HepG2 (cell line): ENCODE results near the gene UBL5. TPM values are rescaled to one million over a fixed set of nuclear protein-coding genes. Genes with fewer than 3 reads are reported as not detected.

ENCODE experiments used
- ATAC-seq: fragments of 200-7000 bp; cut with Tn5 transposase; 3 replicates; pipeline ENCODE4 v1.9.1; 2020; ENCODE audit warnings: mild to moderate bottlenecking, moderate library complexity
- BruUV-seq: library from RNA; stranded (reverse); fragments of 400-500 nt; replicated peaks from 2 replicates; lab custom pipeline; 2021; lab: Mats Ljungman, UMichigan
- CTCF ChIA-PET: fragments of 300-600 bp; formaldehyde crosslinking; extraction: SDS; loops from one replicate; lab custom pipeline; 2021; ENCODE audit warnings: low total read pairs, inconsistent platforms, low intra/inter-chr PET ratio; lab: Yijun Ruan, JAX
- POLR2A ChIA-PET: fragments of 350-600 bp; sonication (Branson Sonifier 250); formaldehyde crosslinking; loops from one replicate; lab custom pipeline; 2020; ENCODE audit warnings: antibody characterized with exemption, inconsistent platforms; lab: Yijun Ruan, JAX
- DNase-seq: peaks from one replicate; pipeline ENCODE4 v3.0.0-alpha.2; 2015; ENCODE audit warnings: low spot score
- FAIRE-seq: peaks from 3 replicates; lab custom pipeline; 2011; peaks lifted over from hg19 to GRCh38; lab: Jason Lieb, UNC
- H2AFZ ChIP-seq: one replicate; pipeline ENCODE4 v1.6.1; 2011; ENCODE audit warnings: low read length, inconsistent platforms
- H3K27ac ChIP-seq: fragments of 300-600 bp; 3 replicates; pipeline ENCODE4 v1.8.0; 2011; ENCODE audit warnings: mixed run types, mild to moderate bottlenecking, mixed read lengths, low read length, inconsistent platforms; ENCODE audit not compliant: insufficient read depth; ENCODE audit errors: extremely low read length
- H3K27me3 ChIP-seq, 2 experiments: fragments of 200-600 bp in 1 of 2; 2 replicates in 1 of 2; 3 replicates in 1 of 2; pipeline versions ENCODE4 v1.6.0 to v1.8.0; 2011; ENCODE audit warnings: low read length in 2 of 2, mild to moderate bottlenecking in 2 of 2, moderate library complexity in 2 of 2, inconsistent platforms in 1 of 2; ENCODE audit not compliant: insufficient read depth in 2 of 2, control insufficient read depth in 1 of 2
- H3K36me3 ChIP-seq, 2 experiments: fragments of 200-600 bp in 1 of 2; replicated peaks in 1 of 2; 2 replicates in 1 of 2; 3 replicates in 1 of 2; pipeline versions ENCODE4 v1.5.1 to v1.8.0; 2011; ENCODE audit warnings: low read length in 2 of 2, inconsistent platforms in 1 of 2; ENCODE audit not compliant: insufficient read depth in 2 of 2, control insufficient read depth in 1 of 2
- H3K4me1 ChIP-seq: 2 replicates; pipeline ENCODE4 v1.5.1; 2012; ENCODE audit warnings: low read length, inconsistent platforms; ENCODE audit not compliant: insufficient read depth
- H3K4me2 ChIP-seq: 2 replicates; pipeline ENCODE4 v1.6.0; 2011; ENCODE audit warnings: low read depth, low read length, inconsistent platforms
- H3K4me3 ChIP-seq, 3 experiments: fragments of 200-600 bp in 1 of 3; sonication (generic), shearing (Covaris generic) in 1 of 3; replicated peaks in 1 of 3; 2 replicates each; pipeline ENCODE4 v1.5.1; 2011 to 2016; ENCODE audit warnings: low read length in 3 of 3, inconsistent platforms in 2 of 3, low read depth in 2 of 3, mild to moderate bottlenecking in 2 of 3, control low read depth in 1 of 3, mixed read lengths in 1 of 3; ENCODE audit not compliant: insufficient read depth in 1 of 3
- H3K79me2 ChIP-seq: one replicate; pipeline ENCODE4 v1.6.1; 2011; ENCODE audit warnings: low read length, inconsistent platforms; ENCODE audit not compliant: insufficient read depth
- H3K9ac ChIP-seq: 2 replicates; pipeline ENCODE4 v1.6.0; 2011; ENCODE audit warnings: mild to moderate bottlenecking, low read depth, low read length, inconsistent platforms; ENCODE audit not compliant: insufficient read depth
- H3K9me3 ChIP-seq: 2 replicates; pipeline ENCODE4 v1.5.1; 2012; ENCODE audit warnings: mild to moderate bottlenecking, low read length
- H4K20me1 ChIP-seq: 2 replicates; pipeline ENCODE4 v1.6.0; 2011; ENCODE audit warnings: inconsistent platforms, mild to moderate bottlenecking, low read length, moderate library complexity; ENCODE audit not compliant: insufficient read depth
- ETV5 ChIP-seq: IDR thresholded peaks from 2 replicates; pipeline ENCODE4 v1.6.1; 2018; ENCODE audit warnings: missing biosample characterization, missing genetic modification reagents, inconsistent platforms, borderline replicate concordance
- HDAC2 ChIP-seq: sonication (generic); formaldehyde crosslinking; IDR thresholded peaks from 2 replicates; pipeline ENCODE4 v1.4.0; 2020; ENCODE audit warnings: missing genetic modification reagents
- HIC2 ChIP-seq: sonication (generic); formaldehyde crosslinking; IDR thresholded peaks from 2 replicates; pipeline ENCODE4 v1.9.0; 2022; ENCODE audit warnings: low read depth, missing genetic modification reagents
- NFYB ChIP-seq: sonication (generic); formaldehyde crosslinking; IDR thresholded peaks from 2 replicates; pipeline ENCODE4 v1.4.0; 2020; ENCODE audit warnings: missing genetic modification reagents
- PITX1 ChIP-seq: sonication (generic); formaldehyde crosslinking; IDR thresholded peaks from 2 replicates; pipeline ENCODE4 v1.5.1; 2020; ENCODE audit warnings: mild to moderate bottlenecking, missing genetic modification reagents
- RBM39 ChIP-seq: fragments of 200-400 bp; formaldehyde crosslinking; IDR thresholded peaks from one replicate; pipeline ENCODE4 v1.6.1; 2018; ENCODE audit warnings: antibody characterized with exemption, mild to moderate bottlenecking, low read depth, low read length; ENCODE audit not compliant: poor library complexity, severe bottlenecking
- SOX5 ChIP-seq: IDR thresholded peaks from 2 replicates; pipeline ENCODE4 v1.6.1; 2016; ENCODE audit warnings: borderline replicate concordance
- ZNF136 ChIP-seq: sonication (generic); formaldehyde crosslinking; IDR thresholded peaks from 2 replicates; pipeline ENCODE4 v1.8.1; 2022; ENCODE audit warnings: low read depth, mild to moderate bottlenecking, moderate library complexity, missing genetic modification reagents
- ZNF768 ChIP-seq: sonication (generic); formaldehyde crosslinking; IDR thresholded peaks from 2 replicates; pipeline ENCODE4 v1.4.0; 2020; ENCODE audit warnings: missing genetic modification reagents
- ZNF788 ChIP-seq: sonication (generic); formaldehyde crosslinking; IDR thresholded peaks from 2 replicates; pipeline ENCODE4 v1.5.0; 2020; ENCODE audit warnings: mild to moderate bottlenecking, missing genetic modification reagents, borderline replicate concordance
- WGBS: methylation state at CpG from one replicate; pipeline ENCODE4 v1.1.6; 2017; ENCODE audit warnings: low lambda C conversion rate; 5-methylcytosine and 5-hydroxymethylcytosine counted together
- in situ Hi-C: cut with HindIII; loops from 2 replicates; pipeline ENCODE4 v1.10.0; 2017; ENCODE audit warnings: low pct_unique_long_range_greater_than_20kb; ENCODE audit not compliant: extremely low pct_ligation_motif_present
- intact Hi-C: fragments of 100-400 bp; cut with micrococcal nuclease; formaldehyde crosslinking; loops from one replicate; pipeline ENCODE4 v1.10.0; 2022; ENCODE audit not compliant: unreplicated experiment
- polyA plus RNA-seq, 8 experiments: library from polyadenylated mRNA; depleted of rRNA in 3 of 8; stranded (reverse) in 7 of 8; unstranded in 1 of 8; fragments of >200 nt; fragmentation: Illumina TruSeq in 4 of 8; extraction: Trizol in 4 of 8; gene quantifications; 2 replicates each; pipeline versions ENCODE4 v1.2.1 to v1.2.3, GENCODE V29; 2011 to 2016; ENCODE audit warnings: low read depth in 4 of 8, missing spikeins in 1 of 8, mixed read lengths in 1 of 8; ENCODE audit not compliant: insufficient read depth in 1 of 8
- total RNA-seq, 5 experiments: library from RNA; depleted of rRNA; stranded (reverse); fragments of >200 nt; fragmentation: Illumina TruSeq; extraction: Trizol; gene quantifications; 2 replicates each; pipeline ENCODE4 v1.2.3, GENCODE V29; 2016; ENCODE audit warnings: low read depth in 1 of 5
- TF ChIP-seq, protein P1 (sequence below): IDR thresholded peaks from 2 replicates; pipeline ENCODE4 v1.4.0; 2020; ENCODE audit warnings: mild to moderate bottlenecking, missing genetic modification reagents

Gene UBL5
- total and polyA plus RNA-seq, 2 of the 13 experiments (the other 11 are each of a cell fraction or from before 2014, with no cell fraction given), result 373 to 487 TPM

DNA sequence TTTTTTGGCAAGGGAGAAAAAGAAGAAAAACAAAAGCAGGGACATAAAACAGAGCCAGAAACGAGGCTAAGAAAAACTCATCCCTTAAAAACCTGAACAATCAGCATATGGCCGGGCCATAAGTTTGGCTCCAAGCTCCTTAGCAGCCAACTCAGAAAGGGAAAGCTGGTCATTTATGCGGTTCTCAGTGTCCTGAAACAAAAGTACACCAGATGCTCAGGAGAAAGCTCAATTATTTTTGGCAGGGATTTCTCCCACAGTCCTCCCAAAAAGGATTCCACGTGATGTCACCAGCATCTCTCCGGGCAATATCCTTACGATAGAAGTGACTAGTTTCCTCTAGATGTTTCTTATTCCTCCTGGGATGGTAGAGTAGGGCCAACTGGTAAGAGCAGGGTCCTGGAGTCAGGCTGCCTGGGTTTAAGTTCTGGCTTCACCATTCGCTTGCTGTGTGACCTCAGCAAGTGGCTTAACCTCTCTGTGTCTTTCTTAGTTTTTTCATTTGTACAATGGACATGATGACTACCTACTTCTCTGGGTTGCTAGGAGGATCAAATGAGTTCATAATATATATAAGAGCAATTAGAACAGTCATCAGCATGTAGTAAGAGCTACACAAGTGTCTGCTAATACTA, 41.4 kb downstream of the UBL5 start:
- TF ChIP-seq ZNF788 (CRISPR knock-in tag), result no peak
- TF ChIP-seq ZNF768, result peak; percentile 76; the same call in 1 of the 2 replicates
- peaks cover 17% of the 10 kb centered on the region for H3K4me1 ChIP-seq
- intact Hi-C loops, result no loop called here
- no peak overlapping the region for H3K4me2 ChIP-seq
- no peaks in the 10 kb centered on the region for H3K9me3 ChIP-seq
- 57% methylated on average over 7 of the region's 7 CpGs for WGBS
- H3K36me3 ChIP-seq, result no peaks in the 10 kb centered on the region
- no TSS peak for BruUV-seq
- no peak for ATAC-seq
- no peak overlapping the region for H3K9ac ChIP-seq
- ChIA-PET CTCF (no interaction called here), POLR2A (no interaction called here)
- in situ Hi-C loops, result no loop called here
- no peaks in the 10 kb centered on the region for H4K20me1 ChIP-seq
- DNase-seq, result no peak
- H2AFZ ChIP-seq, result no peak overlapping the region
- no peaks in the 10 kb centered on the region for H3K79me2 ChIP-seq
- H3K27ac ChIP-seq, result no peak overlapping the region
- no peak overlapping the region for H3K4me3 ChIP-seq
- peaks cover 0 to 8% of the 10 kb centered on the region in 2 experiments; a peak in 2 of 5 replicates for H3K27me3 ChIP-seq
- no peak for FAIRE-seq

GRCh38 chr19:9871626-9872338, 44.1 kb downstream of the UBL5 start:
- H3K9ac ChIP-seq, result no peak overlapping the region
- FAIRE-seq, result peak; percentile 94
- peak overlapping the region; percentile 54 for H3K4me2 ChIP-seq
- H3K4me1 ChIP-seq, result peaks cover 17% of the 10 kb centered on the region
- no TSS peak for BruUV-seq
- 5% methylated on average over 13 of the region's 16 CpGs for WGBS
- peaks cover 0 to 4% of the 10 kb centered on the region in 2 experiments; a peak in 1 of 5 replicates for H3K27me3 ChIP-seq
- peak; percentile 79 for DNase-seq
- no peak overlapping the region for H2AFZ ChIP-seq
- ATAC-seq, result peak; percentile 85
- H4K20me1 ChIP-seq, result no peaks in the 10 kb centered on the region
- no peak overlapping the region for H3K27ac ChIP-seq
- CTCF ChIA-PET, result no interaction called here
- no peak overlapping the region for H3K4me3 ChIP-seq
- no peaks in the 10 kb centered on the region for H3K36me3 ChIP-seq
- H3K79me2 ChIP-seq, result no peaks in the 10 kb centered on the region
- POLR2A ChIA-PET, result no interaction called here
- in situ Hi-C loops (no loop called here), intact Hi-C loops (no loop called here)
- no peaks in the 10 kb centered on the region for H3K9me3 ChIP-seq
- TF ChIP-seq, protein P1, sequence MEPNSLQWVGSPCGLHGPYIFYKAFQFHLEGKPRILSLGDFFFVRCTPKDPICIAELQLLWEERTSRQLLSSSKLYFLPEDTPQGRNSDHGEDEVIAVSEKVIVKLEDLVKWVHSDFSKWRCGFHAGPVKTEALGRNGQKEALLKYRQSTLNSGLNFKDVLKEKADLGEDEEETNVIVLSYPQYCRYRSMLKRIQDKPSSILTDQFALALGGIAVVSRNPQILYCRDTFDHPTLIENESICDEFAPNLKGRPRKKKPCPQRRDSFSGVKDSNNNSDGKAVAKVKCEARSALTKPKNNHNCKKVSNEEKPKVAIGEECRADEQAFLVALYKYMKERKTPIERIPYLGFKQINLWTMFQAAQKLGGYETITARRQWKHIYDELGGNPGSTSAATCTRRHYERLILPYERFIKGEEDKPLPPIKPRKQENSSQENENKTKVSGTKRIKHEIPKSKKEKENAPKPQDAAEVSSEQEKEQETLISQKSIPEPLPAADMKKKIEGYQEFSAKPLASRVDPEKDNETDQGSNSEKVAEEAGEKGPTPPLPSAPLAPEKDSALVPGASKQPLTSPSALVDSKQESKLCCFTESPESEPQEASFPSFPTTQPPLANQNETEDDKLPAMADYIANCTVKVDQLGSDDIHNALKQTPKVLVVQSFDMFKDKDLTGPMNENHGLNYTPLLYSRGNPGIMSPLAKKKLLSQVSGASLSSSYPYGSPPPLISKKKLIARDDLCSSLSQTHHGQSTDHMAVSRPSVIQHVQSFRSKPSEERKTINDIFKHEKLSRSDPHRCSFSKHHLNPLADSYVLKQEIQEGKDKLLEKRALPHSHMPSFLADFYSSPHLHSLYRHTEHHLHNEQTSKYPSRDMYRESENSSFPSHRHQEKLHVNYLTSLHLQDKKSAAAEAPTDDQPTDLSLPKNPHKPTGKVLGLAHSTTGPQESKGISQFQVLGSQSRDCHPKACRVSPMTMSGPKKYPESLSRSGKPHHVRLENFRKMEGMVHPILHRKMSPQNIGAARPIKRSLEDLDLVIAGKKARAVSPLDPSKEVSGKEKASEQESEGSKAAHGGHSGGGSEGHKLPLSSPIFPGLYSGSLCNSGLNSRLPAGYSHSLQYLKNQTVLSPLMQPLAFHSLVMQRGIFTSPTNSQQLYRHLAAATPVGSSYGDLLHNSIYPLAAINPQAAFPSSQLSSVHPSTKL (CRISPR knock-in tag), result peak; percentile 50
- TF ChIP-seq HDAC2 (CRISPR knock-in tag) (0 out of 2 replicates have a peak, but pooled peaks have one; percentile 23), PITX1 (0 out of 2 replicates have a peak, but pooled peaks have one; percentile 13), NFYB (CRISPR knock-in tag) (no peak), ZNF136 (CRISPR knock-in tag) (no peak), SOX5 (CRISPR knock-in tag) (peak; percentile 35; the same call in 1 of the 2 replicates), HIC2 (no peak), RBM39 (no peak), ETV5 (CRISPR knock-in tag) (peak; percentile 66; the same call in 1 of the 2 replicates)
